K562 (cell line): ENCODE measurements around the gene HNRNPA2B1. TPM values are rescaled to one million over a fixed set of nuclear protein-coding genes. Genes with fewer than 3 reads are reported as not detected.

Source experiments
- CBX5 ChIP-seq: IDR thresholded peaks from 2 replicates; pipeline ENCODE4 v1.6.1; 2014; ENCODE audit warnings: low read depth, borderline replicate concordance
- CEBPG ChIP-seq, 3 experiments: fragments of 200-800 bp in 1 of 3; sonication (Bioruptor generic) in 1 of 3; sonication (generic) in 1 of 3; formaldehyde crosslinking in 1 of 3; IDR thresholded peaks in 2 of 3; conservative IDR thresholded peaks in 1 of 3; 2 replicates each; pipeline versions ENCODE4 v1.6.1 to v1.8.0; 2016 to 2022; ENCODE audit warnings: missing compliant biosample characterization in 2 of 3, missing genetic modification characterization in 2 of 3, mild to moderate bottlenecking in 1 of 3, missing genetic modification reagents in 1 of 3
- ETS1 ChIP-seq: conservative IDR thresholded peaks from 2 replicates; pipeline ENCODE4 v1.6.1; 2011; ENCODE audit warnings: low read depth, mild to moderate bottlenecking, low read length; ENCODE audit not compliant: control insufficient read depth
- KDM5B ChIP-seq: fragments of 200-600 bp; sonication (generic); IDR thresholded peaks from 2 replicates; pipeline ENCODE4 v1.6.1; 2012; ENCODE audit warnings: low read depth, mild to moderate bottlenecking, moderate library complexity, low read length, control low read depth, inconsistent platforms; ENCODE audit not compliant: insufficient replicate concordance
- MYC ChIP-seq, 2 experiments: fragments of 250-450 bp in 1 of 2; sonication (Bioruptor Pico) in 1 of 2; IDR thresholded peaks; 2 replicates each; pipeline versions ENCODE4 v1.5.1 to v1.6.1; 2012 to 2021; ENCODE audit warnings: low read depth in 2 of 2, borderline replicate concordance in 1 of 2, improper control_type of control experiment in 1 of 2, low read length in 1 of 2, mild to moderate bottlenecking in 1 of 2, moderate library complexity in 1 of 2
- NELFE ChIP-seq: IDR thresholded peaks from 2 replicates; pipeline ENCODE4 v1.6.1; 2011; ENCODE audit warnings: mild to moderate bottlenecking; ENCODE audit not compliant: insufficient read depth, insufficient read length
- RAD21 ChIP-seq, 2 experiments: fragments of 250-450 bp in 1 of 2; fragments of 450-650 bp in 1 of 2; sonication (Bioruptor Pico) in 1 of 2; formaldehyde crosslinking in 1 of 2; IDR thresholded peaks in 1 of 2; conservative IDR thresholded peaks in 1 of 2; 2 replicates each; pipeline versions ENCODE4 v1.4.0 to v1.8.0; 2020 to 2022; ENCODE audit warnings: mild to moderate bottlenecking in 2 of 2, moderate library complexity in 1 of 2
- TBP ChIP-seq: optimal IDR thresholded peaks from 2 replicates; pipeline ENCODE3; 2011; ENCODE audit warnings: low read depth, low read length, improper control_type of control experiment
- TRIM28 ChIP-seq: fragments of 450-650 bp; IDR thresholded peaks from 2 replicates; pipeline ENCODE4 v1.6.1; 2017
- XRCC4 ChIP-seq: IDR thresholded peaks from one replicate; pipeline ENCODE4 v1.6.1; 2011; ENCODE audit not compliant: insufficient read depth, insufficient read length; ENCODE audit errors: extremely low read depth
- ZFX ChIP-seq: sonication (generic); formaldehyde crosslinking; IDR thresholded peaks from 2 replicates; pipeline ENCODE4 v1.8.0; 2022; ENCODE audit warnings: mild to moderate bottlenecking, missing genetic modification reagents, moderate library complexity
- ZNF133 ChIP-seq: fragments of 250-450 bp; sonication (Bioruptor Pico); IDR thresholded peaks from 2 replicates; pipeline ENCODE4 v1.4.0; 2020; ENCODE audit warnings: mild to moderate bottlenecking
- ZNF324 ChIP-seq: fragments of 250-450 bp; sonication (Bioruptor Pico); IDR thresholded peaks from 2 replicates; pipeline ENCODE4 v1.4.0; 2020; ENCODE audit warnings: mild to moderate bottlenecking
- polyA plus RNA-seq, 8 experiments: library from polyadenylated mRNA; depleted of rRNA in 4 of 8; stranded (reverse) in 5 of 8; unstranded in 3 of 8; fragments of >200 nt; fragmentation: Nextera tagmentation in 2 of 8; fragmentation: Illumina TruSeq in 1 of 8; extraction: Ambion mirVana in 2 of 8; extraction: Trizol in 1 of 8; gene quantifications; 2 replicates each; pipeline versions ENCODE4 v1.2.1 to v1.2.3, GENCODE V29; 2011 to 2014; ENCODE audit warnings: inconsistent platforms in 1 of 8, missing spikeins in 1 of 8
- total RNA-seq, 7 experiments: library from RNA; depleted of rRNA in 6 of 7; stranded (reverse); fragments of >200 nt in 6 of 7; fragmentation: Illumina TruSeq in 2 of 7; extraction: Trizol in 2 of 7; gene quantifications; 2 replicates each; pipeline versions ENCODE4 v1.2.1 to v1.2.3, GENCODE V29; 2011 to 2021; ENCODE audit warnings: low replicate concordance in 1 of 7
- TF ChIP-seq, protein P1 (sequence below): IDR thresholded peaks from 3 replicates; pipeline ENCODE4 v1.6.1; 2011; ENCODE audit warnings: borderline replicate concordance, mild to moderate bottlenecking; ENCODE audit not compliant: insufficient read length, insufficient read depth
- TF ChIP-seq, protein P2 (sequence below), 2 experiments: fragments of 200-800 bp in 1 of 2; sonication (Bioruptor generic) in 1 of 2; sonication (generic) in 1 of 2; formaldehyde crosslinking in 1 of 2; IDR thresholded peaks in 1 of 2; conservative IDR thresholded peaks in 1 of 2; 2 replicates each; pipeline versions ENCODE4 v1.5.0 to v1.6.1; 2016 to 2020; ENCODE audit warnings: missing compliant biosample characterization in 1 of 2, missing genetic modification characterization in 1 of 2, missing genetic modification reagents in 1 of 2
- TF ChIP-seq, protein P3 (sequence below): fragments of 250-450 bp; sonication (Bioruptor Pico); IDR thresholded peaks from 2 replicates; pipeline ENCODE4 v1.8.0; 2022; ENCODE audit warnings: moderate library complexity, mild to moderate bottlenecking, inconsistent platforms
- TF ChIP-seq, protein P4 (sequence below): fragments of 250-450 bp; sonication (Bioruptor Pico); IDR thresholded peaks from 2 replicates; pipeline ENCODE4 v1.8.0; 2022; ENCODE audit warnings: inconsistent platforms
- TF ChIP-seq, protein P5 (sequence below): fragments of 250-450 bp; sonication (Bioruptor Pico); IDR thresholded peaks from 2 replicates; pipeline ENCODE4 v1.8.0; 2021; ENCODE audit warnings: borderline replicate concordance, mild to moderate bottlenecking, moderate library complexity; ENCODE audit not compliant: poor library complexity, severe bottlenecking

HNRNPA2B1 gene
- total and polyA plus RNA-seq, 9 of the 15 experiments (the other 6 are each of a cell fraction or from before 2014, with no cell fraction given), result 630 to 1,989 (median 865) TPM

- TF ChIP-seq, protein P1, sequence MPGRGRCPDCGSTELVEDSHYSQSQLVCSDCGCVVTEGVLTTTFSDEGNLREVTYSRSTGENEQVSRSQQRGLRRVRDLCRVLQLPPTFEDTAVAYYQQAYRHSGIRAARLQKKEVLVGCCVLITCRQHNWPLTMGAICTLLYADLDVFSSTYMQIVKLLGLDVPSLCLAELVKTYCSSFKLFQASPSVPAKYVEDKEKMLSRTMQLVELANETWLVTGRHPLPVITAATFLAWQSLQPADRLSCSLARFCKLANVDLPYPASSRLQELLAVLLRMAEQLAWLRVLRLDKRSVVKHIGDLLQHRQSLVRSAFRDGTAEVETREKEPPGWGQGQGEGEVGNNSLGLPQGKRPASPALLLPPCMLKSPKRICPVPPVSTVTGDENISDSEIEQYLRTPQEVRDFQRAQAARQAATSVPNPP, result no peak
- TF ChIP-seq, protein P2, sequence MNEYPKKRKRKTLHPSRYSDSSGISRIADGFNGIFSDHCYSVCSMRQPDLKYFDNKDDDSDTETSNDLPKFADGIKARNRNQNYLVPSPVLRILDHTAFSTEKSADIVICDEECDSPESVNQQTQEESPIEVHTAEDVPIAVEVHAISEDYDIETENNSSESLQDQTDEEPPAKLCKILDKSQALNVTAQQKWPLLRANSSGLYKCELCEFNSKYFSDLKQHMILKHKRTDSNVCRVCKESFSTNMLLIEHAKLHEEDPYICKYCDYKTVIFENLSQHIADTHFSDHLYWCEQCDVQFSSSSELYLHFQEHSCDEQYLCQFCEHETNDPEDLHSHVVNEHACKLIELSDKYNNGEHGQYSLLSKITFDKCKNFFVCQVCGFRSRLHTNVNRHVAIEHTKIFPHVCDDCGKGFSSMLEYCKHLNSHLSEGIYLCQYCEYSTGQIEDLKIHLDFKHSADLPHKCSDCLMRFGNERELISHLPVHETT (CRISPR knock-in tag; conservative IDR thresholded peaks at IDR 0.05 in 1 of 2, IDR thresholded peaks at IDR 0.05 in 1 of 2), result 0 out of 4 replicates have a peak, but pooled peaks of 1 of the 2 experiments have one; percentile 12
- no peak for TF ChIP-seq KDM5B
- TF ChIP-seq, protein P3, sequence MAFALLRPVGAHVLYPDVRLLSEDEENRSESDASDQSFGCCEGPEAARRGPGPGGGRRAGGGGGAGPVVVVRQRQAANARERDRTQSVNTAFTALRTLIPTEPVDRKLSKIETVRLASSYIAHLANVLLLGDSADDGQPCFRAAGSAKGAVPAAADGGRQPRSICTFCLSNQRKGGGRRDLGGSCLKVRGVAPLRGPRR, result no peak
- TF ChIP-seq RAD21 (CRISPR knock-in tag; conservative IDR thresholded peaks at IDR 0.05 in 1 of 2, IDR thresholded peaks at IDR 0.05 in 1 of 2), result 0 out of 4 replicates have a peak, but pooled peaks of 1 of the 2 experiments have one; percentile 5
- TF ChIP-seq NELFE, result no peak
- no peak for TF ChIP-seq XRCC4
- TF ChIP-seq, protein P4, sequence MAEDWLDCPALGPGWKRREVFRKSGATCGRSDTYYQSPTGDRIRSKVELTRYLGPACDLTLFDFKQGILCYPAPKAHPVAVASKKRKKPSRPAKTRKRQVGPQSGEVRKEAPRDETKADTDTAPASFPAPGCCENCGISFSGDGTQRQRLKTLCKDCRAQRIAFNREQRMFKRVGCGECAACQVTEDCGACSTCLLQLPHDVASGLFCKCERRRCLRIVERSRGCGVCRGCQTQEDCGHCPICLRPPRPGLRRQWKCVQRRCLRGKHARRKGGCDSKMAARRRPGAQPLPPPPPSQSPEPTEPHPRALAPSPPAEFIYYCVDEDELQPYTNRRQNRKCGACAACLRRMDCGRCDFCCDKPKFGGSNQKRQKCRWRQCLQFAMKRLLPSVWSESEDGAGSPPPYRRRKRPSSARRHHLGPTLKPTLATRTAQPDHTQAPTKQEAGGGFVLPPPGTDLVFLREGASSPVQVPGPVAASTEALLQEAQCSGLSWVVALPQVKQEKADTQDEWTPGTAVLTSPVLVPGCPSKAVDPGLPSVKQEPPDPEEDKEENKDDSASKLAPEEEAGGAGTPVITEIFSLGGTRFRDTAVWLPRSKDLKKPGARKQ (CRISPR knock-in tag), result no peak
- no peak for TF ChIP-seq CBX5
- no peak for TF ChIP-seq TRIM28
- TF ChIP-seq, protein P5, sequence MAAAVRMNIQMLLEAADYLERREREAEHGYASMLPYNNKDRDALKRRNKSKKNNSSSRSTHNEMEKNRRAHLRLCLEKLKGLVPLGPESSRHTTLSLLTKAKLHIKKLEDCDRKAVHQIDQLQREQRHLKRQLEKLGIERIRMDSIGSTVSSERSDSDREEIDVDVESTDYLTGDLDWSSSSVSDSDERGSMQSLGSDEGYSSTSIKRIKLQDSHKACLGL (CRISPR knock-in tag), result no peak
- TF ChIP-seq ETS1, result no peak
- TF ChIP-seq TBP, result no peak
- peak; percentile 6; the same call in 1 of the 2 replicates for TF ChIP-seq ZNF324 (CRISPR knock-in tag)
- no peak for TF ChIP-seq CEBPG (CRISPR knock-in tag; IDR thresholded peaks at IDR 0.05)
- no peak; a peak in 1 of 4 replicates for TF ChIP-seq CEBPG (tag; conservative IDR thresholded peaks at IDR 0.05 in 1 of 2, IDR thresholded peaks at IDR 0.05 in 1 of 2)
- TF ChIP-seq MYC (IDR thresholded peaks at IDR 0.05; ENCODE audit: low read depth, low read length), result no peak
- TF ChIP-seq MYC (CRISPR knock-in tag; IDR thresholded peaks at IDR 0.05; ENCODE audit: borderline replicate concordance, low read depth), result no peak
- TF ChIP-seq ZFX, result no peak
- no peak for TF ChIP-seq ZNF133 (CRISPR knock-in tag)
These were observed 12.2 kb downstream of the HNRNPA2B1 start (continued) for GRCh38 chr7:26188206-26188956.
